ENCODE measurements around the gene CFAP54. TPM values are rescaled to one million over a fixed set of nuclear protein-coding genes. Genes with fewer than 3 reads are reported as not detected.
"Not testable (repeated sequence)": the region's sequence is repeated elsewhere in the genome, so short reads cannot be mapped to it uniquely, and the experiment has no call there.

The CFAP54 gene
- total RNA-seq, 1 experiment from 2014 or later: 0.40 TPM

GRCh38 chr12:96549341-96549740, 60.0 kb downstream of the CFAP54 start:
- in situ Hi-C loops (cut with HindIII; ENCODE audit: low pct_unique_long_range_greater_than_20kb, low sequenced_read_pairs): no loop called here

GRCh38 chr12:96570579-96570978, 81.2 kb downstream of the CFAP54 start:
- in situ Hi-C loops (cut with HindIII; ENCODE audit: low pct_unique_long_range_greater_than_20kb, low sequenced_read_pairs): no loop called here

More at GRCh38 chr12:96549341-96549740, 60.0 kb downstream of the CFAP54 start:
- DNase-seq (ENCODE audit: low read depth, low spot score): no peak

GRCh38 chr12:96571101-96571862, 81.9 kb downstream of the CFAP54 start:
- in situ Hi-C loops (cut with HindIII; ENCODE audit: low pct_unique_long_range_greater_than_20kb, low sequenced_read_pairs): no loop called here
- DNase-seq (ENCODE audit: low read depth, low spot score): no peak

More at GRCh38 chr12:96570579-96570978, 81.2 kb downstream of the CFAP54 start:
- no peak for DNase-seq (ENCODE audit: low read depth, low spot score)

GRCh38 chr12:96578526-96579125, 89.2 kb downstream of the CFAP54 start:
- peak; percentile 79 for DNase-seq (ENCODE audit: low read depth, low spot score)
- in situ Hi-C loops (cut with HindIII; ENCODE audit: low pct_unique_long_range_greater_than_20kb, low sequenced_read_pairs): no loop called here

- DNase-seq (ENCODE audit: low read depth, low spot score): no peak
- in situ Hi-C loops (cut with HindIII; ENCODE audit: low pct_unique_long_range_greater_than_20kb, low sequenced_read_pairs): no loop called here
Observed at GRCh38 chr12:96585977-96586376, 96.6 kb downstream of the CFAP54 start.

GRCh38 chr12:96587691-96588090, 98.3 kb downstream of the CFAP54 start:
- in situ Hi-C loops (cut with HindIII; ENCODE audit: low pct_unique_long_range_greater_than_20kb, low sequenced_read_pairs): no loop called here
- DNase-seq (ENCODE audit: low read depth, low spot score): no peak

GRCh38 chr12:96590970-96591369, 101.6 kb downstream of the CFAP54 start:
- DNase-seq (ENCODE audit: low read depth, low spot score): no peak
- in situ Hi-C loops (cut with HindIII; ENCODE audit: low pct_unique_long_range_greater_than_20kb, low sequenced_read_pairs): no loop called here

- DNase-seq (ENCODE audit: low read depth, low spot score); in situ Hi-C loops (cut with HindIII; ENCODE audit: low pct_unique_long_range_greater_than_20kb, low sequenced_read_pairs): not testable (repeated sequence)
Observed at GRCh38 chr12:96604374-96604773, 115.0 kb downstream of the CFAP54 start.

- DNase-seq (ENCODE audit: low read depth, low spot score): no peak
- in situ Hi-C loops (cut with HindIII; ENCODE audit: low pct_unique_long_range_greater_than_20kb, low sequenced_read_pairs): no loop called here
Observed at GRCh38 chr12:96605684-96606083, 116.3 kb downstream of the CFAP54 start.

- in situ Hi-C loops (cut with HindIII; ENCODE audit: low pct_unique_long_range_greater_than_20kb, low sequenced_read_pairs): no loop called here
- no peak for DNase-seq (ENCODE audit: low read depth, low spot score)
Observed at GRCh38 chr12:96606134-96606533, 116.8 kb downstream of the CFAP54 start.

GRCh38 chr12:96606644-96607043, 117.3 kb downstream of the CFAP54 start:
- peak; percentile 77 for DNase-seq (ENCODE audit: low read depth, low spot score)
- in situ Hi-C loops (cut with HindIII; ENCODE audit: low pct_unique_long_range_greater_than_20kb, low sequenced_read_pairs): no loop called here

- in situ Hi-C loops (cut with HindIII; ENCODE audit: low pct_unique_long_range_greater_than_20kb, low sequenced_read_pairs): no loop called here
- peak; percentile 38 for DNase-seq (ENCODE audit: low read depth, low spot score)
Observed at GRCh38 chr12:96617178-96617577, 127.8 kb downstream of the CFAP54 start.

- in situ Hi-C loops (cut with HindIII; ENCODE audit: low pct_unique_long_range_greater_than_20kb, low sequenced_read_pairs): no loop called here
- no peak for DNase-seq (ENCODE audit: low read depth, low spot score)
Observed at GRCh38 chr12:96623155-96623554, 133.8 kb downstream of the CFAP54 start.

- no peak for DNase-seq (ENCODE audit: low read depth, low spot score)
- in situ Hi-C loops (cut with HindIII; ENCODE audit: low pct_unique_long_range_greater_than_20kb, low sequenced_read_pairs): no loop called here
Observed at GRCh38 chr12:96623656-96624217, 134.4 kb downstream of the CFAP54 start.

GRCh38 chr12:96635844-96636243, 146.5 kb downstream of the CFAP54 start:
- in situ Hi-C loops (cut with HindIII; ENCODE audit: low pct_unique_long_range_greater_than_20kb, low sequenced_read_pairs): no loop called here
- no peak for DNase-seq (ENCODE audit: low read depth, low spot score)

- in situ Hi-C loops (cut with HindIII; ENCODE audit: low pct_unique_long_range_greater_than_20kb, low sequenced_read_pairs): no loop called here
- no peak for DNase-seq (ENCODE audit: low read depth, low spot score)
Observed at GRCh38 chr12:96636895-96637294, 147.5 kb downstream of the CFAP54 start.

GRCh38 chr12:96648923-96649322, 159.5 kb downstream of the CFAP54 start:
- in situ Hi-C loops (cut with HindIII; ENCODE audit: low pct_unique_long_range_greater_than_20kb, low sequenced_read_pairs): no loop called here
- DNase-seq (ENCODE audit: low read depth, low spot score): no peak

GRCh38 chr12:96652870-96653269, 163.5 kb downstream of the CFAP54 start:
- DNase-seq (ENCODE audit: low read depth, low spot score): no peak
- in situ Hi-C loops (cut with HindIII; ENCODE audit: low pct_unique_long_range_greater_than_20kb, low sequenced_read_pairs): no loop called here

GRCh38 chr12:96658075-96658474, 168.7 kb downstream of the CFAP54 start:
- DNase-seq (ENCODE audit: low read depth, low spot score): peak; percentile 31
- in situ Hi-C loops (cut with HindIII; ENCODE audit: low pct_unique_long_range_greater_than_20kb, low sequenced_read_pairs): no loop called here
